Measurements from ENCODE around the gene TNFRSF18. TPM values are rescaled to one million over a fixed set of nuclear protein-coding genes. Genes with fewer than 3 reads are reported as not detected.

Gene TNFRSF18
- total RNA-seq, 1 donor from 2014 or later = 0.47 TPM

DNA sequence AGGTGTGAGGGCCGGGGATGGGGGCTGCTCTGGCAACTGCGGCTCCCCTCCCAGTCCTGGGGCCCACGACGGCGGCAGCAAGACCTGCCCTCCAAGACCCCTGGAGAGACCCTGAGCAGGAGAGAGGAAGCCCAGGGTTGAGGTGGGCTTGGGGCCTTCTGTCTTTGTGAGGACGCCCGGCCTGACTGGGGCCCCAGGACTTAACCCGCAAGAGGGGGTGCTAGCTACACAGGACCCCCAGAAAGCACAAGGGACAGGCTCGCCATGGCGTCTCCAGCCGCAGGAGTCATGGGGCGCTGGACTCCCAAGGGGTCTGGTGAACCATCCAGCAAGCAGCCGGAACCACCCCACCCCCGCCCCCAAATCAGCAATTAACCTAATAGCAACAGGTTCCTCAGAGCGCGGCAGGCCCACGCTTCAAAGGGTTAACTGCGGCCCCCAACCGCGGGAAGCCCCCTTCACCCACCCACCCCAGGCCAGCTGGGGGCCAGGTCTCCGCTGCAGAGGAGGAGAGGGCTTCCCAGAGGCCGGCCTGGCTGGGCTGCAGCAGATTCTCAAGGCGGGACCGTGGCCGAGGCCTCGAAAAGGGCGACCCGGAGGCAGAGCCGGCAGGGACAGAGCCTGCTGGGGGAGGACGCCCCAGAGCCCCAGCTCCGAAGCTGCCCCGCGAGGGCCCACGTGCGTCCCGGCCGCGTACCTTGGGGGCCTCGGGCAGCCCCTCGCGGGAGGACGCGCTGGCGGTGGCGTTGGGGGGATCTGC, 39.6 kb upstream of the TNFRSF18 start:
- Histone ChIP-seq H3K27ac (no peak overlapping the region), H3K9me3 (no peaks in the 10 kb centered on the region), H3K36me3 (no peaks in the 10 kb centered on the region), H3K4me1 (no peaks in the 10 kb centered on the region), H3K27me3 (ENCODE audit: low read depth) (peaks cover 47% of the 10 kb centered on the region), H3K4me3 (no peak overlapping the region)
- ATAC-seq = no peak
- DNase-seq = no peak
- TF ChIP-seq, protein P1, sequence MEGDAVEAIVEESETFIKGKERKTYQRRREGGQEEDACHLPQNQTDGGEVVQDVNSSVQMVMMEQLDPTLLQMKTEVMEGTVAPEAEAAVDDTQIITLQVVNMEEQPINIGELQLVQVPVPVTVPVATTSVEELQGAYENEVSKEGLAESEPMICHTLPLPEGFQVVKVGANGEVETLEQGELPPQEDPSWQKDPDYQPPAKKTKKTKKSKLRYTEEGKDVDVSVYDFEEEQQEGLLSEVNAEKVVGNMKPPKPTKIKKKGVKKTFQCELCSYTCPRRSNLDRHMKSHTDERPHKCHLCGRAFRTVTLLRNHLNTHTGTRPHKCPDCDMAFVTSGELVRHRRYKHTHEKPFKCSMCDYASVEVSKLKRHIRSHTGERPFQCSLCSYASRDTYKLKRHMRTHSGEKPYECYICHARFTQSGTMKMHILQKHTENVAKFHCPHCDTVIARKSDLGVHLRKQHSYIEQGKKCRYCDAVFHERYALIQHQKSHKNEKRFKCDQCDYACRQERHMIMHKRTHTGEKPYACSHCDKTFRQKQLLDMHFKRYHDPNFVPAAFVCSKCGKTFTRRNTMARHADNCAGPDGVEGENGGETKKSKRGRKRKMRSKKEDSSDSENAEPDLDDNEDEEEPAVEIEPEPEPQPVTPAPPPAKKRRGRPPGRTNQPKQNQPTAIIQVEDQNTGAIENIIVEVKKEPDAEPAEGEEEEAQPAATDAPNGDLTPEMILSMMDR (IDR thresholded peaks at IDR 0.05) = no peak
- intact Hi-C loops (cut with DNase I) = no loop called here

DNA sequence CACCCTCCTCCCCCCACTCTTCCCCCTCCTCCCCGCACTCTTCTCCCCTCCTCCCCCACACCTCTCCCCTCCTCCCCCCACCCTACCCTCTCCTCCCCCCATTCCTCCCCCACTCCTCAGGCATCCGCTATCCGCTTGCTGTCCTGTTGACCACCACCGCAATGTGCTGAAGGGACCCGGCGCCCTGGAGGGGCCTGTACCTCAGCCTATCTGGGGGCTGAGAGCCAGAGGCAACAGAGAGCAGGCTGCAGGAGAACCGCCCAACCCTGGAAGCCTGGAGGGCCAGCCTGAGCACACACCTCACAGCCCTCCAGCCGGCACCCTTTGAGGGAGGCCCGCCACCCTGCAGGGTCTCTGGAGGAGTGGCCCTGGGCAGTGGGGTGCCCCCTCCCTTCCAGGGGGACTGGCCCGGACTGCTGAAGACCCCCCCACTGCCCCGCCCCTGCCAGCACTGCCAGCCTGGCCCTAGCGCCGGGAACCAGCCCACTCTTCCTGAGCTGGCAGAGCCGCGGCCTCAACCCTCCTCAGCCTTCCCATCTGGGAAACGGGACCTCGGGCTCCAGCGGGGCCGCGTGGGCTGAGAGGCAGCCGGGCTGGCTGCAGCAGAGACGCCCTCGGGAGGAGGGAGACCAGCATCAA, 38.9 kb upstream of the TNFRSF18 start:
- DNase-seq (no peak), ATAC-seq (no peak)
- Histone ChIP-seq H3K27ac (no peak overlapping the region), H3K9me3 (no peaks in the 10 kb centered on the region), H3K4me3 (no peak overlapping the region), H3K36me3 (no peaks in the 10 kb centered on the region), H3K27me3 (ENCODE audit: low read depth) (peaks cover 47% of the 10 kb centered on the region), H3K4me1 (no peaks in the 10 kb centered on the region)
- TF ChIP-seq, protein P1 (IDR thresholded peaks at IDR 0.05) = no peak
- intact Hi-C loops (cut with DNase I) = no loop called here

DNA sequence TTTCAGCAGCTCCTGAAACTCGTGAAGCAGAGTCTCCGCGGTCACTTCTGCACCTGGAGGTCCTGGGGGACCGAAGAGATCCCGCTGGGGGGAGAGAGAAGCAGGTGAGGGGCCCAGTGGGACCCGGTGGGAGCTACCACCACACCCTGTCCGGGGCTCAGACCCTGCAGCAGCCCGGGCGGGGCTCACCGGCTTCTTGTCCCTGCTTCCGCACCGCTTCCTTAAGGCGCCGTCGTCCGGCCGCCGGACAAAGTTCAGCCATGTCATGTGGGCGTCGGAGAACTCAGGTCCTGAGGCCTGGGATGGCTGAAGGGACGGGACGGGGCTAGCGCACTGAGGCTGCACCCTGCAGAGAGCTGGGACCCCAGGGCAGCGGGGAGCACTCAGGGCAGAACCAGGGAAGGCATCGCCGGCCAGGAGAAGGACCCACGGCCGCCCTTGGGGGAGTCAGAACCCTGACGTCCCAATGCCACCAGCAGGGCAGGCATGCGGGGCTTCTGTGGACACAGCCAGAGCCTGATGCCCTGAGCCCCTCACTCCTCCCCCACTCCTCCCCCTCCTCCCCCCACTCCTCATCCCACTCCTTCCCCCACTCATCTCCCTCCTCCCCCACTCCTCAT, 37.9 kb upstream of the TNFRSF18 start:
- no peaks in the 10 kb centered on the region for H3K9me3 ChIP-seq
- ATAC-seq (no peak), DNase-seq (no peak)
- no peak overlapping the region for H3K27ac ChIP-seq
- H3K27me3 ChIP-seq (ENCODE audit: low read depth) = peaks cover 51% of the 10 kb centered on the region
- intact Hi-C loops (cut with DNase I) = no loop called here
- no peaks in the 10 kb centered on the region for H3K4me1 ChIP-seq
- H3K4me3 ChIP-seq = no peak overlapping the region
- TF ChIP-seq, protein P1 (IDR thresholded peaks at IDR 0.05) = no peak
- H3K36me3 ChIP-seq = no peaks in the 10 kb centered on the region

DNA sequence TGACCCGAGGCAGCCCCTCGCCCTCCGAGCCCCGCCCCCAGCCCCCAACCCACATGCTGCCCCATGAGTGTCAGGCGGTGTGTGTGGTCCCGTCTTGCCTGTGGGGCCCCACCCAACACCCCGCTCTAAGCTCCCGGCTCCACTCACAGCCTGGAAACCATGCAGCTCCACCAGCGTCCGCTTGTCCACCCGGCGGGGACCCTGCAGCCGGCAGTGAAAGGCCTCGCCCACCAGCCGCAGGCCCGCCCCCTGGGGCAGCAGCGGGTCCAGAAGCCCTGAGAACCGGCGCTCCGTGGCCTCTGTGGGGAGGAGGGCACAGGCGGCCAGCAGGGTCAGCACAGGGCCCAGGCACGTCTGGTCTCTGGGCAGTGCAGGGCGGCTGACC, 37.4 kb upstream of the TNFRSF18 start:
- TF ChIP-seq, protein P1 (IDR thresholded peaks at IDR 0.05) = no peak
- Histone ChIP-seq H3K4me3 (no peak overlapping the region), H3K27me3 (ENCODE audit: low read depth) (peaks cover 56% of the 10 kb centered on the region), H3K4me1 (no peaks in the 10 kb centered on the region), H3K27ac (no peak overlapping the region), H3K36me3 (no peaks in the 10 kb centered on the region), H3K9me3 (no peaks in the 10 kb centered on the region)
- ATAC-seq (no peak), DNase-seq (no peak)
- intact Hi-C loops (cut with DNase I) = no loop called here

DNA sequence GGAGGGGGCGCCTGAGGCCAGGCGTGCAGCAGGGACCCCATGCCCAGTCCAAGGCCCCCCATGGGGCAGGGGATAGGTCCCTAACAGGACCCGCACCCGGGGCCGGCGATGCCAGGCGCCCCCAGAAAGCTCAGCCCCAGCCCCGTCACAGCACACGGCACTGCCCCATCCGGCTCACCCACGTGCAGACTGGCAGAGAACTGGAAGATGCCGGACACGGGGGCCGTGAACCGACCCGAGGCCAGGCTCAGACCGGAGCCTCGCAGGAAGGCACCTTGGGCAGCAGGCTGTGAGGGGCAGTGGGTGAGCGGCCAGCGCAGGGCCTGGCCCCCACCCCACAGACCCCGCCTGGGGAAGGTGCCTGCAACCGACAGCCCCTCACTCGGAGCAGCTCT, 36.9 kb upstream of the TNFRSF18 start:
- H3K9me3 ChIP-seq = no peaks in the 10 kb centered on the region
- H3K4me1 ChIP-seq = no peaks in the 10 kb centered on the region
- H3K27me3 ChIP-seq (ENCODE audit: low read depth) = peaks cover 62% of the 10 kb centered on the region
- intact Hi-C loops (cut with DNase I) = no loop called here
- DNase-seq (no peak), ATAC-seq (no peak)
- H3K36me3 ChIP-seq = no peaks in the 10 kb centered on the region
- no peak overlapping the region for H3K27ac ChIP-seq
- TF ChIP-seq, protein P1 (IDR thresholded peaks at IDR 0.05) = no peak
- H3K4me3 ChIP-seq = no peak overlapping the region
